HG03139 (cell line): ENCODE results near the gene SLC43A3.

Experiments
- ATAC-seq: cut with Tn5 transposase; IDR thresholded peaks from one replicate; pipeline ENCODE4 v1.9.1; 2021; ENCODE audit not compliant: unreplicated experiment

The SLC43A3 gene

DNA sequence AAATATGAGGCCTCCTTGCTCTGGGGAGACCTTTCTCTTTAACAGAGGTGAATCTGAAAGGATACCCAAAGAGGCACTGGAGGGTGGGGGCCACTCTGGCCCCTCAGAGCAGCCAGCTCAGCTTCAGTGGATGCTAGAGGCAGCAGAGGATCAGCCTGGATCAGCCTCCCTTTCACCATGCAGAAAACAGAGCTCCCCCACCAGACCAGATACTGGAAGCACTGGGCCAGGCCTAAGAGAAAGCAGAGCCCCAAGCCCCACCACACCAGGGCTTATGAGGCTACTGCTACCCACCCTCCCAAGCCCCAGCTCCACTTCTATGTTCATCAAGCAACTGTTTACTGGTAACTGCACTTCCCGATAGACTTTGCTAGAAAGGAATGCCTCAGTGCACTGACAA is 4.0 kb upstream of the SLC43A3 start:
- no peak for ATAC-seq

DNA sequence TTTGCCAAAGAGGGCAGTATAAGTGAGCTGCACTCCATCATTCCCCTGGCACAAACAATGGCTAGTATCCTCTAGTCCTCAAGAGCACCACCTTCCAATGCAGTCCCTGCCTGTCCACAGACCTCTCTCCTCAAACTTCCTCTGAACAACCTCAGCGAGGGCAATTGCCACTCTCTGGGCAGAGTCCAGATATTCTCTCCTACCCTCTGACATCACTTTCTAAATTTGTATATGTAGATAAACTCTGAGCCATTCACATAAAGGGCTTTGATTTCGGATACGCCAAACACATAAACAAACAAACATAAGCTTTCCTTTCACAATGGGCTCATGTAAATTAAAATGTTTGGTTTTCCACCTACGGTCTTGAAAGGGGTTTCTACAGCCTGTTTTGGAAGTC is 3.0 kb upstream of the SLC43A3 start:
- ATAC-seq, result no peak

DNA sequence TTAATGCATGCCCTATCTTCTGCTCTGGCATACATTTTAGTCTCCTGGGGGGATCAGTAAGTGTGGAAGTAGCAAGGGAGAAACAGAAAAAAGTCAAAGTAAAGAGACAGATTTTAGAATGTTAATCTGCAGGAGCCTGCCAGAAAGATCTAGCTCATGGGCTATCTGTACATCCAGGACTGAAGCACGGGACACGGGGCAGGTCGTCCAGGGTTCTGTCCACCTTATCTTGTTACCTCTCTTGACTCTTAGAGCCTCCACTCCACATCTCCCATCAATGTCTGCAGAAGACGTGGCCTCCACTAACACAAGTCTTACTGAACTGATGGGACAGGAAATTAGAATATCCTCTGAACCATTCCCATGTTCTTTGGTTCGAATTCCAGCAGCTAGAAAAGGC is 1.7 kb upstream of the SLC43A3 start:
- no peak for ATAC-seq

DNA sequence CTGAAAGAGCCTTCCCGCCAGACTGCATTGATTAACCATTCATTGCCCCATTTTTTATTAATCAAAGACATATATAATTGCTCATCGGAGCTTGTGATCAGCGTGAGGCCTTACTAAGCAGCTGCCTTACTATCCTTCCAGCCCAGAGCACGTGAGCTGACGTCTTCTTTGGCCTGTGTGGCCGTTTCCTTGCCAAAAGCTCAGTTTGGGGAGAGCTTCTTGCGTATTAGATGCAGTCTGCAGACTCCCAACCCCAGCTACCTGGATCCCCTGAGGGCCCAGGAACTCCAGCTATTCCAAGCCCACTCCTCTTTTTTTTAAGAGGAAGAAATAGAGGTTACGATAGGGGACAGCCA is 784 bp upstream of the SLC43A3 start:
- no peak for ATAC-seq

DNA sequence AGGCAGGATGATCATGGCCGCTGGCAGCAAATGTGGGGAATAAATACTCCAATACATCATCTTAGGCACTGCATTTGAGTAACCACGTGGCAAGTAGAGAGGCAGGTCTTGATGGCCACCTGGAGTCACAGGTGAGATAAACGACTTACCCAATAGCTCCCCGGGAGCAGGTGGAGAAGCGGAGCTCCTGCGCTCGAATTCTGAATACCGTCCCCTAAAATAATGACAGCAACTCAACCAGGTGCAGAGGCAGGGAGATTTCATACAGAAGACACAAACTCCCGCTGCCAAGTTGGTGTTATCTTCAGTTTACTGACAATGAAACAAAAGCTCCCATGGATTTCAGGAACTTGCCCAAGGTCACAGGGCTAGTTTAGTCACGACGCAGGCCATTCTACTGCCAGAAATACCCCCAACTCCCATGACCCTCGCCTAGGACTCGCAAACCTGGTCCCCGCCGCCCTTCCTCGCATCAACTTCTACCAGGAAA is 437 bp downstream of the SLC43A3 start:
- ATAC-seq, result peak; percentile 0

DNA sequence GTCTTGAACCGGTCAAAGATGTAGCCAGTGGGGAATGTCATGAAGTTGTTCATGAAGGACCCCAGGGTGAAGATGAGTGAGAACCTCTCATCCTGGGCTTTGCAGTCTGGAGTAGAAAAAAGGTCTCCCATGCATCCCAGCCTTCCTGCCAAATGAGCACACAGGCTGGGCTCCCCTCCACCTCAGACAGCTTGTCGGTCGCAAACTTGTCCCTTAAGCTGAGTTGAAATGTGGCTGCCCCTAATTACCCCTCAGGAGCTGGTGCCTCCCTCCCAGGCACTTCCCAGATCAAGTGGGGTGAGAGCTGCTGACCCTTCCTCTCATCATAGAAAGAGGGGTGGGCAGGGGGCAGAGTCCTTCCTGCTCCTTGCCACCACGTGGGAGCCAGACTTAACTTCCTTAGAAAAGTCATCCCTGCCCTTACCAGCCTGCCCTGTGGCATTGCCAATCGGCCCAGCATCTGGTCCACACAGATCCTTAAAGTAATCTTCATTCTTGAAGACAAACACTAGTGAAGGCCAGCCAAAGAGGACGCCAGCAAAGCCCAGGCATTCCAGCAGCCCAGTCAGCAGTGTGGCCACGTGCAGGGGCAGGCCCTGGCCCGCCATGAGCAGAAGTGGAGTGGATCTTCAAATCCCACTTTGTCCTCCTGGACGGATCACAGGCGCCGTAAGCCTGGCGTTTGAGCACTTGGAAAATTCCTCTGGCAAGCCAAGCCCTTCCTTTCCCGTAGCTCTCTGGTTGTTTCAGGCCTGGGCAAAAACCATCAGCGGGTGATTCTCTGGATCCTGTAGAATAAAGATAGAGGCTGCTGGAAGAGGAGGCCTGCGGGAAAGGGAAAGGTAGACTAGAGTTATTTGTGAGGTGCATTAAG is 1.1 kb downstream of the SLC43A3 start:
- ATAC-seq, result no peak

DNA sequence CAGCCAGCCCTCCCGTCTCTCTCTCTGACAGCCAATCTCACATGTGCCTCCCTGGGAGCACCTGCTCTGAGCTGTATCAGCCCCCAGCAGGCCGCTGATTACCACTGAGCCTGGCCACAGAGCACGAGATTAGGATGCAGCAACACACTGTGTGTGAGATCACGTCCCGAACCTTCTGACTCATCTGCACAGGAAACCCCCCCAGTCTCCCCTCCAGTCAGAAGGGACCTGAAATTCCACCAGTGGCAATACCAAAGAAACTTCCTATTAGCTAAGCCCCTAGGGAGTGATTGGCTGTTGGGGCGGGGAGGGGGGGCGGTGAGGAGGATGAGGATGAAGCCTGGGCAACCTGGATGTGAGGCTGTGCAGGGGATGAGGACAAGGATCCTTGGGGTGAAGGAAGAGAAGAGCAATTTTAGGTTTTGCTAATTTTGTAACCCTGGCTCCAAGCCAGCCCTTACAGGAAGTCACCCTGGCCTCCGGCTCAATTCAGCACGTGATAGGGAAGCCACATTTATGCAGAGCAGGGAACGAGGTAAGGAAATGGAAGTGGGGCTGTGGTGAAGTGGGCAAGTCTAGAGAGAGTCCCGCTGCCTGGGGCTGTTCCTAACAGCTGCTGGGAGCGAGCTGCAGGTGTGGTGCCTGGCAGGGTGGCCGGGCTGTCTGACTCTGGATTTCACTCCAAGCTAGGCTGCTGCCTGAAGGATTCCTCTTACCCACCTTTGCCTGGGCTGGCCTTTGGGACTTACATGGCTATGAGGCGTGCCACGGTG is 1.9 kb downstream of the SLC43A3 start:
- ATAC-seq, result peak; percentile 87

DNA sequence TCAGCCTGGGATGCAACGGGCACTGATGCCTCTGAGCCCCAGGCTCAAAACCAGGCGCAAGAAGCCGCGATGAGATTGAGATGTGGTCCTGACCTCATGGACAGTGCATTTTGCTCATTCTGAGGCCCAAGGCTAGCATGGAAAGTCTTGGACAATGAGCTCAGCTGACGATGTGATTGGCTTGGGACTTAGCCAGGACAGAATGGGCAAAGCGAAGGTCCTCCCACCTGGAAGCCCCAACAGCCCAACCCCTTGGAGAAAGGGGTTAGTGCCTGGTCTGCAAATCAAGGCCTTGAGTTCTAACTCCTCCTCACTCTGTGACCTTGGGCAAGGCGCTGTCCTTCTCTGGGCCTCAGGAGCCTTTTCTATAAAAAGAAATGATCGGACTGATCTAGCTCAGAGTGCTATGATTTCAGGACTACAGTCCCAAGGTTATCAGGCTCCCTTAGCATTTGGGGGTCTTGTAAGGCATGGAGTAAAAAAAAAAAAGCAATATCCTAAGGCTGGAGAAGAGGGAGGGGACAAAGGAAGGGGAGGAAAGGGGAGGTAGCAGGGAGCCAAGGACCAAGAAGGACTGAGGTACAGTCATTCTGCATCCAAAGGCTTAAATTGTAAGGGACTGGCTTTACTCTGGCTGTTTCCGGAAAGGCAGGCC is 2.7 kb downstream of the SLC43A3 start:
- ATAC-seq, result no peak

DNA sequence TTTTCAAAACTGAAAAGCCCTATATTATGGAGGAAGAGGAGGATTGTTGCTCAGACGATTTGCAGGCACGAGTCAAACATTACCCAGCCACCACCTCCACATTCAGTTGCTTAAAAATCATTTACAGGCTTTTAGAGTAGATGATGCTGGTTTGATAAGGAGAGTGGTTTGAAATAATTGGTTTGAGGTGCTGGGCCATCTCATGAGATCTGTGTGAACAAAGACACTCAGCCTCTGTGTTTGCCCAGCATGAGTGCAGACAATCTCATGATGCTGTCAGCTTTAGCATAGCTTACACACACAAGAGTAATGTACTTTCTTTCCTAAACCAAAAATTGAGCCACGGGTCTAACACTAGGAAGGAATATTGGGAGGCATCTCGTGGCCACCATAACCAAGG is 4.3 kb downstream of the SLC43A3 start:
- no peak for ATAC-seq

DNA sequence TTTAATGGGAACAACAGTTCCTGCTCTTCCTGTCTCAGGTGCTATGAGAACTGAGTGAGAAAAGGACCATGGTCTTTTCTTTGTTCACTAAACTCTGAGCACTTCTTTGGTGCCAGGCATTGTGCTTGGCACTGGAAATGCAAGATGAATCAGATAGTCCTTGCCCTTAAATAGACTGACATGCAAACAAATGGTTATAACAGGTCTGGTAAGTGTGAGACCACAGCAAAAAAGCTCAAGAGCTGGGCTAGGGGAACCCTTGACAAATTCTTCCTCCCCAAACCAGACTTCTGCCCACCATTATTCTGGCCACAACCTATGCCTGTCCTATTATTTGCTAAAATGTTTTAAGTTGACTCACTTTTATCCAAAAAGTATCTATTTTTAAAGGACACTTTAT is 5.1 kb downstream of the SLC43A3 start:
- ATAC-seq, result no peak

DNA sequence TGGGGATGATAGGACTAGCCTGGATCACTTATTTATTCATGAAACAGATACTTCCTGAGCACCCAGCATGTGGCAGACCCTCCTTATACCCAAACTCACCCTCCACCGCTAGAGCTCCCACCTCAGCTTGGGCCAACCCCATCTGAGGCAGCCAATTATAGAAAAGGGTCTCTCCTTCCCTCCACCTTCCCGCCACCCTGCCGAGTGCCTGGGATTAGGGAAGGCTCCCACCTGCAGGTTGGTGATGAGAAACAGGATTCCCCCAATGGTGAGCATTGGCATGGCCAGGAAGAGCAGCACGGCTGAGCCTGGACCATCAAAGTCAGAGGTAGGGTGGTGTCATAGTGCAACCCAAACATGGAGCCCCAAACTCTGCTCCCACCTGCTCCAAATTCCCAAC is 5.9 kb downstream of the SLC43A3 start:
- ATAC-seq, result no peak

DNA sequence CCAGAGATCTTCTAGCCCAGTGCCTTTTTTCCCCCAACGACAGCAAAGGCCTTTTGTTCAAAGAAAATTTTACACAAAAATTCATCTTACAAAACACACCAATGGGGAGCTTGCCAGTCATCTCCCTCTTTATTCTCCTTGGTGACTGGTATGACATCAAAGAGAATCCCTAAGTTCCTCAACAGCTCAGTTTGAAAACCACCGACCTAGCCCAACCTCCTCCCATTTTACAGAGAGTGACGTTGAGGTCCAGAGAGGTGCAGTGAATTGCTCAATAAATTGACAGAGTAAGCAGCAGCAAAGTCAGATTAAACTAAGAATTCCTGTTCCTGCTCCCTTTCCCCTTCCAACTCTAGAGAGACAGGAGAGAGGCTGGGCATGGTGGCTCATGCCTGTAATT is 7.8 kb downstream of the SLC43A3 start:
- ATAC-seq, result no peak

DNA sequence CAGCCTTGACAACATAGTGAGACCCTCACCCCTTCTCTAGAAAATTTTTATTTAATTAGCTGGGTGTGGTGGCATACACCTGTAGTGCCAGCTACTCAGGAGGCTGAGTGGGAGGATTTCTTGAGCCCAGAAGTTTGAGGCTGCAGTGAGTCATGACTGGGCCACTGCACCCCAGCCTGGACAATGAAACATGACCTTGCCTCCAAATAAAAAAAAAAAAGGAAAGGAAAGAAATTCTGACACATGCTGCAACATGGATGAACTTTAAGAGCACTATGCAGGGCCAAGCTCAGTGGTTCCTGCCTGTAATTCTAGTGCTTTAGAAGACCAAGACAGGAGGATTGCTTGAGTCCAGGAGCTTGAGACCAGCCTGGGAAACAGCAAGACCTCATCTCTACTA is 8.8 kb downstream of the SLC43A3 start:
- no peak for ATAC-seq

DNA sequence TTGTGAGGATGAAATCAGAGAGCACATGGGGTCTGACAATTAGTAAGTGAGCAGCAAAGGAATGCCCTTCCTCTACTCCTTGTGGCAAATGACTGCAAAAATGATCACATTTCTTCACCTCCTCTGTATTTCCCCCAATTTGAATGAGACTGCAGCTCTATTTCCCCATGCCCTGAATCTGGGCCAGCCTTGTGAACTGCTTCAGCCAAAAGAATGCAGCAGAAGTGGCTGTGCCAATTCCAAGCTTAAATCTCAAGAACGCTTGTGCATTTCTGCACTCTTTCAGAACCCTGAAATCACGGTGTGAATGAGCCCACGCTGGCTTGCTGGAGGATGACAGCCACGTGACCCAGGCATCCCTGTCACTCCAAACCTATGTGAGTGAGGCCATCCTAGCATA is 9.9 kb downstream of the SLC43A3 start:
- no peak for ATAC-seq

DNA sequence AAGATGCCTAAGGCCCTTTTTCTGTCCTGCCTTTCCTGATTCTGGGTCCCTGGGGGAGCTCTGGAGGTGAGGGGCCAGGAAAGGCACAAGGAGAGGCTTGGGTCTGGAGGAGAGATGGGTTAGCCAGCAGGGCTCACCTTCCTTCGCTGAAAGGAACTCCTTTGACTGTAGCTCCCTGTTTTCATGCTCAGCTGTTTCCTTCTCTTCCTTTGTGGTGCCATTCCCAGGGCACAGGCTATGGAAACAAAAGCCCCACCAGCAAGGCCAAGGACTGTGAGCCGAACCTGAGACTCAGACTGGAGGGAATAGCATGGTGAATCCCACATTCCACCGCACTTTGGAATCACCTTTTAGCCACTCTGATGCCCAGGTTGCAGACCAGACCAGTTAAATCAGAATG is 10.5 kb downstream of the SLC43A3 start:
- ATAC-seq, result no peak

DNA sequence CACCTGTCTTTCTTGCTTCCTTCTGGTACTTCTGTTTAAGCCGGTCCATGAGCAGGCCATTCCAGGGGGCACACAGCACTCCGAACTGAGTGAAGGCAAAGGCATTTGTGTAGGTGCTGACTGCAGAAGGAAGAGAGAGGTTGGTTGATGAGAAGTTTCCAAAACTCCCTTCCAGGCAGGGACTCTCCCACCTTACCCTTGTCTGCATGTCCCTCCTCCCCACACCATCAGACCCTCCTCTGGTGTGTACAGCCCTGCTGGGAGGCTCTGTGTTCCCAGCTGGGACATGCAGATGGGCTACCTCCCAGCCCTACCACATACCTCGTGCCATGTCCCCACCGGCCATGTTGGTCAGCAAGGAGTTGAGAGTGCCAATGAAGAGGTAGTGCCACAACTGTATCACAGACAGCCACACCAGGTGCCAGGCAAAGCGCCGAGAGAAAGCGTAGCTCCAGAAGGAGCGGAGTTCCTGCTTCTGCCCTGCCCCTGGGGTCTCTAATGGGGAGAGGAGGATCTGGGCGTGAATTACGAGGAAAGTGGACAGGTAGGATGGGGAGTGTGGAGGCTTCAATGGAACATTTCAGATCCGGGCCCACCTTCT is 12.2 kb downstream of the SLC43A3 start:
- no peak for ATAC-seq

DNA sequence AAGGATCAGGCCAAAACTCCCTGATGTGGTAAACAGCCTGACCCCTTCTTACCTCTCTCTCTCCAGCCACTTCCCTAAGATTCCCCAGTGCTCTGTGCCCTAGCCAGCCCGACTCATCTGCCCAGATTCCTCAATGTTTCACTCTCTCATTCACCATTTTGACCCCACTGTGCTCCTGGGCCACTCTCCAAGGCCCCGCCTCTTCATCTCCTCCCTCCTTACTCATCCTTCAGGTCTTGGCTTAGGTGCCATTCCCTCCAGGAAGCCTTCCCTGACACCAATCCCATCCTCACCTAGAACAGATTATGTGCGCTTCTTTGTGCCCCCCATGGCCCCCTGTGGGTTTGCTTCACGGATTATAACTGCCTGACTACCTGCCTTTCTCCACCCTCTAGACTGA is 13.2 kb downstream of the SLC43A3 start:
- ATAC-seq, result no peak

DNA sequence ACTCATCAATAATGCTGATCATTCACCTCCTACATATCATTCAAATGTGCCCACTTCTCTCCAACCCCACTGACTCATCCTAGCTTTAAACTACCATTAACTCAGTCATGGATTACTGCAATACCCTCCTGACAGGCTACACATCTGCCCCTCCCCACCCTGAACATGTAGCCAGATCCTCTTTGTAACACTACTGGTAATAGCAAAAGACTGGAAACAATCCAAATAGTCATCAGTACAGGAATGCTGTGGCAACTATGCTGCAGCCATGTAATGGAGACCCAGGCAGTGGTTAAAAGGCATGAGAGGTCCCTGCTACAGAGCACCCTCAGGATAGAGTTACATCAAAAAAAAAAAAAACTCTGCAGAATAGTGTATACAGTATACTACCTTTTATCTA is 16.6 kb downstream of the SLC43A3 start:
- no peak for ATAC-seq

DNA sequence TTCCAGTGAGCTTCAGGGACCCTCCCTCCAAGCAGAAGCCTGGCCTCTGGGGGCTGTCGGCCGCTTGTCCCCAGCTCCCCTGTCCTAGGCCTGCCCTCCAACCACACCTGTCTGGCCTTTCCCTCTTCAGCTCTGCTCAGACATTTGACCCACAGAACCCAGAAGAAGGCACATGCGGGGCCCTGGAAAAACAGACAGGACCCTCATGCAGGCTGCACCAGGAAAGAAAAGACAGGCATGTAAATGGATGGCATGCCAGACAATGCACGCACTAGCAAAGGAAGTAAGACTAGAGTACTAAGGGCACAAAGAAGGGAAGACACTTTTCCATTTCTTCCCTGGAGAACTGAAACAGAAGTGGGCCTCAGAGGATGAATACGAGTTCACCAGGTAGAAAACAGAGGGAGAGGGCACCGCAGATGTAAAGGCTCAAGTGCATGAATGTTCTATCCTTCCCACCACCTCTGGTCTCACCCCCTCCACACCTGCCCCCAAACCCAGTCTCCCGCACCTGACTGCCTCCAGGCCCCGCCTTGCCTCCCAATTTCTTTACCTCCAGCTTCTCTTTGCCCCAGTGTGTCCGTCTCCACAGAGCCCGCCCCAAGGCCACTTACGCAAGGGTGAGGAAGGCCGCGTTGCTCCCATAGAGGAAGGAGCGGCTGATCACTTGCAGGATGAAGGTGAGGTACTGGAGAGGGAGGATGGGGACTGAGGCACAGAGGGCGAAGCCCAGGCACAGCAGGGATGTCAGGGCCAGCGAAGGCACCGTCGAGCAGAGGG is 17.4 kb downstream of the SLC43A3 start:
- ATAC-seq, result no peak

DNA sequence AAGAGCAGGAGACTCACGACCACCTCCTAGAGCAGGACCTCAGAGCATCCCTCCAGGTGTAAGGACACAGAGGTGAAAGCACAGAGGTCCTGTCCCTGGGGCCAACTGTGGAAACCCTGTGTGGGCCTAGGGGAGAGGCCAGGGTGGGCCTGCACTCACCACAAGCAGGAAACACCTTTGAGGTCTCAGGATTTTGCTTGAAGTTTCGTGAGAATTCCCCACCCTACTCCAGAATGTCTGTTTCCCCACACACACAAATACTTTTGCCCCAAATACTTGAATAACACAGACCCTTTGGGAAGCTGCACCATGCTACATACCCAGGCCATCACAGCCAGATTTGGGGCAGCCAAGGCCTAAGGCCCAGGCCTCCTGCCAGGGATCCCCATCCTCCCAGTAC is 18.1 kb downstream of the SLC43A3 start:
- no peak for ATAC-seq
